ENCODE results near the gene PKNOX2. TPM values are rescaled to one million over a fixed set of nuclear protein-coding genes. Genes with fewer than 3 reads are reported as not detected.
A peak's percentile ranks its signal among the peaks of the same experiment; 100 is the strongest.

Gene PKNOX2
- total and polyA plus RNA-seq, 2 of the 4 experiments (the other 2 are of a cell fraction) = 0.72 to 2.3 TPM

DNA sequence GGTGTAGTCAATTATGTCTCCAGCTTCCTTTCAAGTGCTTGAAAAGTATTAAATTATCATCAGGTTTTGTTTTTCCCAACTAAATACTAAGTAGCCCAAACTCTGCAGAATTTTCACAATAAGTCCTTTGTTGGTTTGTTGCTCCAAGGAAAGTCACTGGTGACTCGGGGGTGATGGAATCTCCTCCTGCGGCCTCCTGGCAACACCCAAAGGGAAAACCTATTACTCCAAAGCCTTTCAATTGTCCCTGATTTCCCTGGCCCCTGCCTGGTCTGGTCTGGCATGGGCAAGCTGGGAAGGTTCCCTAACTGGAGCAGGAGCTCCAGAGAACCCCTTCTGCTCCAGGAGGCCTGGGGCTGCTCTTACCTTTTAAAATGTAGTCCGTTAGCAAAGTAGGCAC lies 283.6 kb downstream of the PKNOX2 start:
- TF ChIP-seq, protein P1, sequence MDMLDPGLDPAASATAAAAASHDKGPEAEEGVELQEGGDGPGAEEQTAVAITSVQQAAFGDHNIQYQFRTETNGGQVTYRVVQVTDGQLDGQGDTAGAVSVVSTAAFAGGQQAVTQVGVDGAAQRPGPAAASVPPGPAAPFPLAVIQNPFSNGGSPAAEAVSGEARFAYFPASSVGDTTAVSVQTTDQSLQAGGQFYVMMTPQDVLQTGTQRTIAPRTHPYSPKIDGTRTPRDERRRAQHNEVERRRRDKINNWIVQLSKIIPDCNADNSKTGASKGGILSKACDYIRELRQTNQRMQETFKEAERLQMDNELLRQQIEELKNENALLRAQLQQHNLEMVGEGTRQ (IDR thresholded peaks at IDR 0.05; ENCODE audit: low read depth, low read length) = no peak
- TF ChIP-seq, protein P2, sequence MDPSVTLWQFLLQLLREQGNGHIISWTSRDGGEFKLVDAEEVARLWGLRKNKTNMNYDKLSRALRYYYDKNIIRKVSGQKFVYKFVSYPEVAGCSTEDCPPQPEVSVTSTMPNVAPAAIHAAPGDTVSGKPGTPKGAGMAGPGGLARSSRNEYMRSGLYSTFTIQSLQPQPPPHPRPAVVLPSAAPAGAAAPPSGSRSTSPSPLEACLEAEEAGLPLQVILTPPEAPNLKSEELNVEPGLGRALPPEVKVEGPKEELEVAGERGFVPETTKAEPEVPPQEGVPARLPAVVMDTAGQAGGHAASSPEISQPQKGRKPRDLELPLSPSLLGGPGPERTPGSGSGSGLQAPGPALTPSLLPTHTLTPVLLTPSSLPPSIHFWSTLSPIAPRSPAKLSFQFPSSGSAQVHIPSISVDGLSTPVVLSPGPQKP (IDR thresholded peaks at IDR 0.05; ENCODE audit: borderline replicate concordance, low read depth, low read length) = no peak
- TF ChIP-seq POLR2A (IDR thresholded peaks at IDR 0.05; ENCODE audit: low read depth, low read length) = no peak
- peak overlapping the region in 1 of 2 experiments; percentile 47; a peak in 3 of 4 replicates for H4K8ac ChIP-seq (ENCODE audit: low read depth in 2 of 2, low read length in 2 of 2)
- peak overlapping the region; percentile 64; the same call in 1 of the 3 replicates for H2BK15ac ChIP-seq (ENCODE audit: low read depth, low read length)
- H3K9ac ChIP-seq (ENCODE audit: low read depth, low read length) = no peak overlapping the region
- ChIA-PET POLR2A (ENCODE audit: unreplicated experiment) (no interaction called here), CTCF (interaction anchor here (1.0 to 1.6 kb wide), 2 partner anchors 59 to 102 kb away, joined by 4 read pairs; no protein-coding TSS in a partner anchor)
- 0 out of 2 replicates have a peak overlapping the region, but pooled peaks have one; percentile 54 for H2BK20ac ChIP-seq (ENCODE audit: low read depth, low read length)
- no TSS peak for BruUV-seq (replicated peaks)
- no peak overlapping the region for H2AK5ac ChIP-seq (ENCODE audit: low read depth, low read length)
- H2BK5ac ChIP-seq (ENCODE audit: low read depth, low read length, poor library complexity, severe bottlenecking) = peak overlapping the region; percentile 8
- WGBS, 2 experiments (ENCODE audit: extremely low coverage in 2 of 2, insufficient read length in 1 of 2) = no CpG with 5 or more reads among the region's 3 CpGs
- no peaks in the 10 kb centered on the region for H4K20me1 ChIP-seq (ENCODE audit: insufficient read depth, low read length)
- peak overlapping the region; percentile 49; the same call in 1 of the 2 replicates for H3K27ac ChIP-seq (ENCODE audit: insufficient read depth, low read length)
- in situ Hi-C loops (cut with MboI; ENCODE audit: low sequenced_read_pairs) = no loop called here
- no peak overlapping the region for H4K5ac ChIP-seq (ENCODE audit: low read depth, low read length)
- intact Hi-C loops (cut with micrococcal nuclease) = no loop called here
- no peaks in the 10 kb centered on the region for H3K9me3 ChIP-seq (ENCODE audit: control insufficient read depth, insufficient read depth, low read length)
- H3K4me2 ChIP-seq (ENCODE audit: low read depth, low read length) = peak overlapping the region; percentile 42; the same call in 1 of the 2 replicates
- H2AFZ ChIP-seq (replicated peaks; ENCODE audit: low read length, poor library complexity) = peak overlapping the region; percentile 69
- 0 out of 2 replicates have a peak overlapping the region, but pooled peaks have one; percentile 16 for H3K14ac ChIP-seq (replicated peaks; ENCODE audit: low read depth, low read length)
- H3K9me1 ChIP-seq (ENCODE audit: insufficient read depth, low read length) = peaks cover 8% of the 10 kb centered on the region; the same call in 1 of the 2 replicates
- H3K79me1 ChIP-seq (ENCODE audit: low read depth in 1 of 2, low read length in 2 of 2) = no peaks in the 10 kb centered on the region
- H3K4me1 ChIP-seq (ENCODE audit: control insufficient read depth, insufficient read depth, low read length) = peaks cover 13% of the 10 kb centered on the region
- DNase-seq (peak; percentile 75), ATAC-seq (ENCODE audit: low read depth) (peak; percentile 52)
- H3K18ac ChIP-seq (ENCODE audit: low read depth, low read length) = peak overlapping the region; percentile 64
- no peak overlapping the region for H3K4me3 ChIP-seq (ENCODE audit: insufficient read depth, low read depth, low read length)
- no peak overlapping the region for H3K23ac ChIP-seq (ENCODE audit: low read depth, low read length)
- H3K27me3 ChIP-seq (ENCODE audit: control insufficient read depth, insufficient read depth, low read length) = no peaks in the 10 kb centered on the region
- no peak overlapping the region for H4K91ac ChIP-seq (ENCODE audit: insufficient read depth, low read depth, low read length)
- H2BK120ac ChIP-seq (ENCODE audit: low read depth, low read length) = peak overlapping the region; percentile 73; the same call in 1 of the 2 replicates
- H3K56ac ChIP-seq (ENCODE audit: extremely low read depth, insufficient read depth, low read length) = no peak overlapping the region
- H3K4ac ChIP-seq (ENCODE audit: low read depth, low read length) = peak overlapping the region; percentile 48
- dilution Hi-C loops (cut with HindIII; ENCODE audit: low sequenced_read_pairs, unreplicated experiment) = no loop called here
- no peak overlapping the region for H2AK9ac ChIP-seq (replicated peaks; ENCODE audit: low read depth, low read length, poor library complexity)
- H3K36me3 ChIP-seq (ENCODE audit: control insufficient read depth, insufficient read depth, low read length) = peaks cover 6% of the 10 kb centered on the region; the same call in 1 of the 2 replicates

Data from IMR-90 (cell line).